HG02763 (cell line): Measurements from ENCODE around the gene SLC25A24.

Experiments
- ATAC-seq: cut with Tn5 transposase; IDR thresholded peaks from one replicate; pipeline ENCODE4 v1.9.1; 2021; ENCODE audit warnings: mild to moderate bottlenecking, moderate library complexity; ENCODE audit not compliant: unreplicated experiment

SLC25A24 gene

GRCh38 chr1:108108119-108108518 is 92.0 kb downstream of the SLC25A24 start:
- no peak for ATAC-seq

GRCh38 chr1:108107658-108108057 is 92.5 kb downstream of the SLC25A24 start:
- ATAC-seq = no peak

GRCh38 chr1:108106775-108107174 is 93.4 kb downstream of the SLC25A24 start:
- ATAC-seq = no peak

- ATAC-seq = no peak
Measured at GRCh38 chr1:108100148-108100547, 100.0 kb downstream of the SLC25A24 start.

DNA sequence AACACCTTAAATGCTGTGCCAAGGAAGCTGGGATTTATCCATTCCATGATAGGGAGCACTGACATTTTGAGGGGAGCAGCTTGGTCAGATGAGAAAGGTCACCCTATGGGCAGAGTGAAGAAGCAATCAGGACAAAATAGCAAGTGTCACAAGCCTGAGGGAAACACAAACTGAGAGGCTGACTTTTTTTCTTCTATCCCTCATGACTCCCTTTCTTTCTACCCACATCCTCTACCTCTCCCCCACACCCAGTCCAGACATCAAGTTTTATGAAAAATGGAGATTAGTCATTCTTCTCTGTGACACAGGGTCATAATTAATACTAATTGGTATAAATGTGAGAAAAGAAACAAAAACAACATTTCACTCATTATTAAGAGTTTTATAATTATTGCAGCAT is 103.1 kb downstream of the SLC25A24 start:
- ATAC-seq = no peak

DNA sequence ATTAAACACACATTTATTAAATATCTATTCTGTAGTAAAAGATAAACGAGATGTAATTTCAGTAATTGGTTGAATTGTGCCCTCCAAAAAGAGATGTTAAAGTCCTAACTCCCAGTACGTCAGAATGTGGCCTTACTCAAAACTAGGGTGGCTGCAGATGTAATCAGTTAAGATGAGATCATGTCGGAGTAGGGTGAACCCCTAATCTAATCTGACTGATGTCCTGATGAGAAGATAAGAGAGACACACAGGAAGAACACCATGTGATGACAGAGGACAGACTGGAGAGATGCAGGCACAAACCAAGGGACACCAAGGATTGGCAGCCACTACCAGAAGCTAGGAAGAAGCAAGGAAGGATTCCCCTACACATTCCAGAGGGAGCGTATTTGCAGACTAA is 104.1 kb downstream of the SLC25A24 start:
- no peak for ATAC-seq

DNA sequence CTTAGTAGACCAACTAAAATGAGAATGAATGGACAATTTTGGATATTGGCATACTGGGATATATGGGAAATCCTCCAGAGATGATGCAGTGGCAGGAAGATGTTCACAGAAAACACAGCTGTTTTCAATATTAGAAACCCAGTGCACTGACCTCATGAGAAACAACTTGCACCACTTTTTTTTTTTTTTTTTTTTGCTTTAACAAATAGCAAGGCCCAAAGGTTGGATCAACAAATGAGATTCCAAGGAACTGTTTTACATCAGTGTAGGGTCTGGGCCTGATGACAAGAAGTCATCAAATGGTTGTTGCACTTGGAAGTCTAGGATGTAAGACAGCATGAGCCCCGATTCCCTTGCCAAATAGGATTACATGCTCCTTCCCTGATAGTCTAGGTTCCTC is 110.7 kb downstream of the SLC25A24 start:
- ATAC-seq = no peak

GRCh38 chr1:108085628-108086027 is 114.5 kb downstream of the SLC25A24 start:
- no peak for ATAC-seq

GRCh38 chr1:108084866-108085477 is 115.2 kb downstream of the SLC25A24 start:
- ATAC-seq = no peak
